Hepatocyte (in vitro differentiated cells): ENCODE data around the gene MAGEB3. TPM values are rescaled to one million over a fixed set of nuclear protein-coding genes. Genes with fewer than 3 reads are reported as not detected.

ENCODE experiments used
- DNase-seq: peaks from one replicate; pipeline ENCODE4 v3.0.0-alpha.2; 2016; ENCODE audit warnings: low spot score
- H2AFZ ChIP-seq: fragments of 200-600 bp; sonication (generic); 2 replicates; pipeline ENCODE4 v1.6.0; 2016; ENCODE audit warnings: antibody characterized with exemption, mild to moderate bottlenecking
- H3K27ac ChIP-seq: fragments of 200-600 bp; sonication (generic); 2 replicates; pipeline ENCODE4 v1.5.1; 2016; ENCODE audit warnings: mild to moderate bottlenecking
- H3K27me3 ChIP-seq: fragments of 200-600 bp; sonication (generic); 2 replicates; pipeline ENCODE4 v1.6.1; 2016
- H3K36me3 ChIP-seq: fragments of 200-600 bp; sonication (generic); replicated peaks from 2 replicates; pipeline ENCODE4 v1.5.1; 2016; ENCODE audit warnings: low read depth; ENCODE audit not compliant: insufficient read depth
- H3K4me1 ChIP-seq: fragments of 200-600 bp; sonication (generic); 2 replicates; pipeline ENCODE4 v1.5.1; 2016; ENCODE audit warnings: mild to moderate bottlenecking, moderate library complexity; ENCODE audit not compliant: insufficient read depth
- H3K4me2 ChIP-seq: fragments of 200-600 bp; sonication (generic); 2 replicates; pipeline ENCODE4 v1.6.0; 2016
- H3K4me3 ChIP-seq: fragments of 200-600 bp; sonication (generic); 2 replicates; pipeline ENCODE4 v1.5.1; 2016; ENCODE audit warnings: mild to moderate bottlenecking
- H3K79me2 ChIP-seq: fragments of 200-600 bp; sonication (generic); 2 replicates; pipeline ENCODE4 v1.6.0; 2017; ENCODE audit warnings: mild to moderate bottlenecking
- H3K9me2 ChIP-seq: fragments of 200-600 bp; sonication (generic); replicated peaks from 2 replicates; pipeline ENCODE4 v1.6.0; 2017; ENCODE audit warnings: mild to moderate bottlenecking; ENCODE audit not compliant: insufficient read depth
- H3K9me3 ChIP-seq: fragments of 200-600 bp; sonication (generic); 2 replicates; pipeline ENCODE4 v1.5.1; 2016; ENCODE audit warnings: low read depth, mild to moderate bottlenecking
- H4K20me1 ChIP-seq: fragments of 200-600 bp; sonication (generic); 2 replicates; pipeline ENCODE4 v1.6.0; 2016; ENCODE audit warnings: mild to moderate bottlenecking; ENCODE audit not compliant: insufficient read depth, poor library complexity, severe bottlenecking
- EZH2 ChIP-seq: fragments of 200-600 bp; sonication (generic); IDR thresholded peaks from 2 replicates; pipeline ENCODE4 v1.6.1; 2016; ENCODE audit warnings: antibody characterized with exemption, mild to moderate bottlenecking, borderline replicate concordance
- EZH2phosphoT487 ChIP-seq: fragments of 200-600 bp; sonication (generic); IDR thresholded peaks from one replicate; pipeline ENCODE4 v1.6.1; 2018; ENCODE audit warnings: antibody characterized with exemption, mild to moderate bottlenecking, low read depth, moderate library complexity; ENCODE audit not compliant: unreplicated experiment, severe bottlenecking
- WGBS: methylation state at CpG from one replicate; pipeline ENCODE4 v1.1.6; 2016; ENCODE audit warnings: low lambda C conversion rate; ENCODE audit errors: missing lambda C conversion rate; 5-methylcytosine and 5-hydroxymethylcytosine counted together
- polyA plus RNA-seq: library from polyadenylated mRNA; unstranded; fragments of >200 nt; fragmentation: Nextera tagmentation; extraction: Ambion mirVana; gene quantifications from 2 replicates; pipeline ENCODE4 v1.2.1, GENCODE V29; 2016
- total RNA-seq: library from RNA; depleted of rRNA; stranded (reverse); fragments of >200 nt; gene quantifications from 2 replicates; pipeline ENCODE4 v1.2.3, GENCODE V29; 2014
- TF ChIP-seq, protein P1 (sequence below): fragments of 200-600 bp; sonication (generic); IDR thresholded peaks from 2 replicates; pipeline ENCODE4 v1.5.1; 2016; ENCODE audit warnings: antibody characterized with exemption, mild to moderate bottlenecking; ENCODE audit not compliant: poor library complexity

The MAGEB3 gene
- total and polyA plus RNA-seq, 2 experiments from 2014 or later = not detected

DNA sequence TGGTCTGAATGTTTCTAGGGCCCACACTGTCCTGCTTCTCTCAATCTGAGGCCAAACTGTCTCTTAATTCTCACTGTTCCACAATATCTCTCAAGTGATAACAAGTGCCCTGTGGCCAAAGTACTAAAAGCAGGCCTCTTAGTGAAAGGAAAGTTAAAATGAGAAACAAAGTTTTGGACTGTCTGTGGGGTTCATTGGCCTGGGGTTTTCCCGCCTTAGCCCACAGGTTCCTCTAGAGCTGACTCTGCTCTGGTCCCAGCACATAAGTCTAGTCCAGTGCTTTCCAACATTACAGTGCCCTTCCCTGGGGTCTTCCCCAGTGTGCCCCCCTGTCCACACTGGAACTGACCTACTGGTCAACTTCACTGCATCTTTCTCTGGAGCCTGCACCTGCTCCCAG is 22.8 kb downstream of the MAGEB3 start:
- Histone ChIP-seq H3K79me2 (no peaks in the 10 kb centered on the region), H2AFZ (no peak overlapping the region), H3K9me2 (no peaks in the 10 kb centered on the region), H4K20me1 (no peaks in the 10 kb centered on the region), H3K4me3 (no peak overlapping the region), H3K4me2 (no peak overlapping the region), H3K9me3 (no peaks in the 10 kb centered on the region), H3K27ac (no peak overlapping the region), H3K27me3 (no peaks in the 10 kb centered on the region), H3K4me1 (no peaks in the 10 kb centered on the region), H3K36me3 (no peaks in the 10 kb centered on the region)
- 56% methylated on average over 1 of the region's 1 CpG for WGBS
- DNase-seq = no peak
- TF ChIP-seq EZH2phosphoT487 = no peak
- TF ChIP-seq EZH2 = no peak
- TF ChIP-seq, protein P1, sequence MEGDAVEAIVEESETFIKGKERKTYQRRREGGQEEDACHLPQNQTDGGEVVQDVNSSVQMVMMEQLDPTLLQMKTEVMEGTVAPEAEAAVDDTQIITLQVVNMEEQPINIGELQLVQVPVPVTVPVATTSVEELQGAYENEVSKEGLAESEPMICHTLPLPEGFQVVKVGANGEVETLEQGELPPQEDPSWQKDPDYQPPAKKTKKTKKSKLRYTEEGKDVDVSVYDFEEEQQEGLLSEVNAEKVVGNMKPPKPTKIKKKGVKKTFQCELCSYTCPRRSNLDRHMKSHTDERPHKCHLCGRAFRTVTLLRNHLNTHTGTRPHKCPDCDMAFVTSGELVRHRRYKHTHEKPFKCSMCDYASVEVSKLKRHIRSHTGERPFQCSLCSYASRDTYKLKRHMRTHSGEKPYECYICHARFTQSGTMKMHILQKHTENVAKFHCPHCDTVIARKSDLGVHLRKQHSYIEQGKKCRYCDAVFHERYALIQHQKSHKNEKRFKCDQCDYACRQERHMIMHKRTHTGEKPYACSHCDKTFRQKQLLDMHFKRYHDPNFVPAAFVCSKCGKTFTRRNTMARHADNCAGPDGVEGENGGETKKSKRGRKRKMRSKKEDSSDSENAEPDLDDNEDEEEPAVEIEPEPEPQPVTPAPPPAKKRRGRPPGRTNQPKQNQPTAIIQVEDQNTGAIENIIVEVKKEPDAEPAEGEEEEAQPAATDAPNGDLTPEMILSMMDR = no peak

DNA sequence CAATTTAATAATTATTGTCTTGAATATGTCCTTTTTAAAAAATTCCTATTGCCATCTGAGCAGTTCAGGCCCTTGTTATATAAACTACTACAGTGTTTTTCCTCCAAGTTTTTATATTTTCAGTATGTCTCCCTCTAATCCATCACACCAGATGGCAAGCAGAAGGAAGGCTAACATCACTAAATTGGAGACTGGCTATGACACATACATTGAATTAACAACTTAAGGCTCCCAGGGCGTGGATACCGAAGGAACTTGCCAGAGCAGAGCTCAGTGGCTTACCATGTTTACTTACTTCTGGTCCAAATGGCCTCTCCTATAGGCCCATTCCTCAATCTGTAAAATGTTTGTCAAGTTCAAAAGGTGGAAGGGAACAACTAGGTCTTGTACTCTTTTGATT is 29.5 kb downstream of the MAGEB3 start:
- no peak overlapping the region for H3K4me3 ChIP-seq
- H3K27me3 ChIP-seq = no peaks in the 10 kb centered on the region
- no peaks in the 10 kb centered on the region for H3K4me1 ChIP-seq
- no peaks in the 10 kb centered on the region for H3K9me2 ChIP-seq
- H3K36me3 ChIP-seq = no peaks in the 10 kb centered on the region
- WGBS = 53% methylated on average over 2 of the region's 2 CpGs
- no peak for DNase-seq
- no peak for TF ChIP-seq EZH2phosphoT487
- TF ChIP-seq EZH2 = no peak
- TF ChIP-seq, protein P1 = no peak
- no peak overlapping the region for H3K27ac ChIP-seq
- no peaks in the 10 kb centered on the region for H4K20me1 ChIP-seq
- no peak overlapping the region for H2AFZ ChIP-seq
- H3K4me2 ChIP-seq = no peak overlapping the region
- no peaks in the 10 kb centered on the region for H3K9me3 ChIP-seq
- H3K79me2 ChIP-seq = no peaks in the 10 kb centered on the region

DNA sequence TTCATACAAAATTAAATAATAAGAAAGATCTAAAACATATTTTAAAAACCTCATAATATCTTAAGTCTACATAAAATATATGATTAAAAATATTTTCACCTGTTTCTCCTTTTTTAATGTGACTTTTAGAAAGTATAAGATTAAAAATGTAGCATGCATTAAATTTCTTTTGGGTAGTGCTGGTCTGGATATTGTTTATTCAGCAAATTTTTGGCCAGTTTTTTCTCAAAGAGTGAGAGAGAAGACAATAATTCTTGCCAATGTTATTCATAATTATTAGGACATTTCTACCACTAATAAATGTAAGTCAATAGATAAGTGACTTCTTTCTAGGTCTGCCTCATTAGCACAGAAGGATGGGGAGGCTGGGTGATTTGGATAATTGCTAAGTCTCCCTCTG is 30.6 kb downstream of the MAGEB3 start:
- no peak for TF ChIP-seq EZH2
- TF ChIP-seq EZH2phosphoT487 = no peak
- TF ChIP-seq, protein P1 = no peak
- Histone ChIP-seq H3K27ac (no peak overlapping the region), H3K27me3 (no peaks in the 10 kb centered on the region), H3K4me2 (no peak overlapping the region), H3K4me1 (no peaks in the 10 kb centered on the region), H3K9me3 (no peaks in the 10 kb centered on the region), H3K4me3 (no peak overlapping the region), H3K79me2 (no peaks in the 10 kb centered on the region), H3K36me3 (no peaks in the 10 kb centered on the region), H4K20me1 (no peaks in the 10 kb centered on the region), H2AFZ (no peak overlapping the region), H3K9me2 (no peaks in the 10 kb centered on the region)
- DNase-seq = no peak

DNA sequence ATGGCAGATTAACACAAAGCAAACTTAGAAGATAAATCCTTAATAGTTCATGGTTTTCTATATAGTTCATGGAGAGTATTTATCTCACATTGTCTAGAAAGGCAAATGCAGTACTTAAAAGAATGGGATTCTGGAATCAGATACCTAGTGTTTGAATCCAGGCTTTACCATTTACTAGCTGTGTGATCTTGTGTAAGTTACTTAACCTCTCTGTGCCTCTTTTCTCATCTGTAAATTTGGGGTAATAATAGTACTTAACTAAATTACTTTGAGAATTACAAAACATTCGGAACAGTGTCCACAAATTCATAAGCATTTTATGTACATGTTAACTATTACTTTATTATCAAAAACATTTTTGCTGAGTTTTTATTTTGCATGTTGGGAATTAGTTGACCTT is 32.3 kb downstream of the MAGEB3 start:
- Histone ChIP-seq H3K36me3 (no peaks in the 10 kb centered on the region), H3K4me3 (no peak overlapping the region), H2AFZ (no peak overlapping the region), H3K27me3 (no peaks in the 10 kb centered on the region), H3K4me2 (no peak overlapping the region), H3K9me3 (no peaks in the 10 kb centered on the region), H4K20me1 (no peaks in the 10 kb centered on the region), H3K4me1 (no peaks in the 10 kb centered on the region), H3K27ac (no peak overlapping the region), H3K79me2 (no peaks in the 10 kb centered on the region), H3K9me2 (no peaks in the 10 kb centered on the region)
- 75% methylated on average over 1 of the region's 1 CpG for WGBS
- TF ChIP-seq EZH2phosphoT487 (no peak), EZH2 (no peak)
- TF ChIP-seq, protein P1 = no peak
- DNase-seq = no peak
